ENCODE results near the gene FAM24B.
"Not testable (repeated sequence)": the region's sequence is repeated elsewhere in the genome, so short reads cannot be mapped to it uniquely, and the experiment has no call there.

Gene FAM24B, protein sequence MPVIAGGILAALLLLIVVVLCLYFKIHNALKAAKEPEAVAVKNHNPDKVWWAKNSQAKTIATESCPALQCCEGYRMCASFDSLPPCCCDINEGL

GRCh38 chr10:122879339-122880273 is at the start of gene FAM24B:
TSS of gene FAM24B (minus strand) at chr10:122879581. CDS start at chr10:122850515, 29,066 bp downstream.
- H3K27me3 ChIP-seq (ENCODE audit: control insufficient read depth in 1 of 2, insufficient read depth in 2 of 2, low read length in 2 of 2) = no peaks in the 10 kb centered on the region
- H3K27ac ChIP-seq (ENCODE audit: low read length) = no peak within 1 kb of the TSS
- H3K4me1 ChIP-seq (ENCODE audit: control insufficient read depth, insufficient read depth, low read length) = peaks cover 10% of the 10 kb centered on the region
- H3K4me3 ChIP-seq (ENCODE audit: low read length in 2 of 2) = peak within 1 kb of the TSS; percentile 75 to 81
- H3K9ac ChIP-seq (ENCODE audit: low read length in 2 of 2) = peak within 1 kb of the TSS; percentile 55 to 58
- no peaks in the 10 kb centered on the region for H3K9me3 ChIP-seq (ENCODE audit: control insufficient read depth in 2 of 2, low read length in 2 of 2)
- no peaks in the 10 kb centered on the region for H3K36me3 ChIP-seq (ENCODE audit: control insufficient read depth in 2 of 2, insufficient read depth in 2 of 2, low read length in 2 of 2)

DNA sequence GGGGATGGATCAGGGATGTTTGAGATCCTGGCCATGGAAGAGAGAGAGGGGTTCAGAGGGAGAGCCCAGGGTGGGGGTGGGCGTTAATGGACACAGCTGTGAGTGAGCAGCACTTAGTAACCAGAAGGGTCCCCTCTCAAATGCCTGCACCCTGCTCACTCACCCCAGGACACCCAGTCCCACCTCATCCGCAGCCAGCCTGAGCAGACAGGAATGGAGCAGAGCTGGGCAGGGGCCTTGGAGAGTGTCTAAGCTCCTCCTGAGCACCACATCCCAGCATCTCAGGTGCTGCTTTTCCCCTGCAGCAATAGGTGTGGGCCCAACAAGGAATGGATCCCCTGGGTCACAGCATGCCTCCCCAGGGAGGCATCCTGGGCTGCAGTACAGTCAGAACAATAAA is 36.3 kb upstream of the FAM24B start:
- no peaks in the 10 kb centered on the region for H3K4me1 ChIP-seq (ENCODE audit: control insufficient read depth, insufficient read depth, low read length)
- H3K9me3 ChIP-seq (ENCODE audit: control insufficient read depth in 2 of 2, low read length in 2 of 2) = no peaks in the 10 kb centered on the region
- no peaks in the 10 kb centered on the region for H3K27me3 ChIP-seq (ENCODE audit: control insufficient read depth in 1 of 2, insufficient read depth in 2 of 2, low read length in 2 of 2)

DNA sequence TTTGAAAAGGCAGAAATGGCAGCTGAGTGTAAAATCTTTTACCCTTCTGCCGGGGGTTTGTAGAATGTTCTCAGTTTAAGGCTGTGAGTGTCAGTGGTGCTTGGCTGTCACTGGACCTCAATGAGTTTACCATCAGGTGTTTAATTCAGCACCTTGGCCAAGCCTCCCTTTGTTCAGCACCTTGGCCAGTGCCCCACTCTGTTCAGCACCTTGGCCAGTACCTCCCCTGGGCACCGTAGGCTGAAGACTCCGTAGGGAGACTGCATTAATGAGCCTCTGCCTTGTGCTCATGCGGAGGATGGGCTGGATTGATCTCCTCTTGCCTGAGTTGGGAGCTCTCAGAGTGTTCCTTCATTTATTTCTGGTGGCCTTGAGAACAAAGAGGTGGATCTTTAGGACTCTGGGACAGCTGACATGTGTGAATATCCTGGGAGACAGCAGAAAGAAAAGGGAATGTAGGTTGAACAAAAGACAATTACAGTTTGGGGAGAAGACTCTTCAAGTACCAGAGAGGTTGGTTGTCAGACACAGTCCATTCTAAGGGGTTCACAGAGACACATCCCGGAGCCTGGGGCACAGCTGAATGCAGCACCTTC is 32.6 kb upstream of the FAM24B start:
- no peak overlapping the region for H3K27ac ChIP-seq (ENCODE audit: low read length)
- H3K4me1 ChIP-seq (ENCODE audit: control insufficient read depth, insufficient read depth, low read length) = no peaks in the 10 kb centered on the region
- no peaks in the 10 kb centered on the region for H3K27me3 ChIP-seq (ENCODE audit: control insufficient read depth in 1 of 2, insufficient read depth in 2 of 2, low read length in 2 of 2)
- no peak overlapping the region for H3K9ac ChIP-seq (ENCODE audit: low read length in 2 of 2)
- no peak overlapping the region for H3K4me3 ChIP-seq (ENCODE audit: low read length in 2 of 2)
- no peaks in the 10 kb centered on the region for H3K9me3 ChIP-seq (ENCODE audit: control insufficient read depth in 2 of 2, low read length in 2 of 2)
- no peaks in the 10 kb centered on the region for H3K36me3 ChIP-seq (ENCODE audit: control insufficient read depth in 2 of 2, insufficient read depth in 2 of 2, low read length in 2 of 2)

More for the DNA sequence above, 36.3 kb upstream of the FAM24B start:
- Histone ChIP-seq H3K4me3 (ENCODE audit: low read length in 2 of 2) (no peak overlapping the region), H3K36me3 (ENCODE audit: control insufficient read depth in 2 of 2, insufficient read depth in 2 of 2, low read length in 2 of 2) (no peaks in the 10 kb centered on the region), H3K9ac (ENCODE audit: low read length in 2 of 2) (no peak overlapping the region), H3K27ac (ENCODE audit: low read length) (no peak overlapping the region)

- Histone ChIP-seq H3K9me3 (ENCODE audit: control insufficient read depth in 2 of 2, low read length in 2 of 2) (no peaks in the 10 kb centered on the region), H3K36me3 (ENCODE audit: control insufficient read depth in 2 of 2, insufficient read depth in 2 of 2, low read length in 2 of 2) (no peaks in the 10 kb centered on the region), H3K27ac (ENCODE audit: low read length) (no peak within 1 kb of the TSS), H3K4me1 (ENCODE audit: control insufficient read depth, insufficient read depth, low read length) (no peaks in the 10 kb centered on the region), H3K4me3 (ENCODE audit: low read length in 2 of 2) (no peak within 1 kb of the TSS), H3K27me3 (ENCODE audit: control insufficient read depth in 1 of 2, insufficient read depth in 2 of 2, low read length in 2 of 2) (no peaks in the 10 kb centered on the region), H3K9ac (ENCODE audit: low read length in 2 of 2) (no peak within 1 kb of the TSS)
These were observed 30.9 kb upstream of the FAM24B start, which contains the start of gene FAM24A for GRCh38 chr10:122910310-122910709. TSS of gene FAM24A (plus strand) at chr10:122910610. CDS start at chr10:122911635, 1,025 bp downstream.

DNA sequence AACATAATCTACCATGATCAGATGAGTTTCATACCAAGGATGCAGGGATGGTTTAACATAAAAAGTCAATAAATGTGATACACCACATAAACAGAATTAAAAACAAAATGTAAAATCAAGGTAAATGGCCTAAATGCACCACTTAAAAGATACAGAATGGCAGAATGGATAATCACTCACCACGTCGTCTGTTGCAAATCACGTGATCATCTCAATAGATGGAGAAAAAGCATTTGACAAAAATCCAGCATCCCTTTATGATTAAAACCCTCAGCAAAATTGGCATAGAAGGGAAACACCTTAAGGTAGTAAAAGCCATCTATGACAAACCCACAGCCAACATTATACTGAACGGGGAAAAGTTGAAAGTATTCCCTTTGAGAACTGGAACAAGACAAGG is 24.5 kb upstream of the FAM24B start:
- not testable (repeated sequence) for H3K9me3 ChIP-seq (ENCODE audit: control insufficient read depth in 2 of 2, low read length in 2 of 2); H3K27me3 ChIP-seq (ENCODE audit: control insufficient read depth in 1 of 2, insufficient read depth in 2 of 2, low read length in 2 of 2); H3K36me3 ChIP-seq (ENCODE audit: control insufficient read depth in 2 of 2, insufficient read depth in 2 of 2, low read length in 2 of 2); H3K27ac ChIP-seq (ENCODE audit: low read length); H3K4me3 ChIP-seq (ENCODE audit: low read length in 2 of 2); H3K9ac ChIP-seq (ENCODE audit: low read length in 2 of 2); H3K4me1 ChIP-seq (ENCODE audit: control insufficient read depth, insufficient read depth, low read length)

DNA sequence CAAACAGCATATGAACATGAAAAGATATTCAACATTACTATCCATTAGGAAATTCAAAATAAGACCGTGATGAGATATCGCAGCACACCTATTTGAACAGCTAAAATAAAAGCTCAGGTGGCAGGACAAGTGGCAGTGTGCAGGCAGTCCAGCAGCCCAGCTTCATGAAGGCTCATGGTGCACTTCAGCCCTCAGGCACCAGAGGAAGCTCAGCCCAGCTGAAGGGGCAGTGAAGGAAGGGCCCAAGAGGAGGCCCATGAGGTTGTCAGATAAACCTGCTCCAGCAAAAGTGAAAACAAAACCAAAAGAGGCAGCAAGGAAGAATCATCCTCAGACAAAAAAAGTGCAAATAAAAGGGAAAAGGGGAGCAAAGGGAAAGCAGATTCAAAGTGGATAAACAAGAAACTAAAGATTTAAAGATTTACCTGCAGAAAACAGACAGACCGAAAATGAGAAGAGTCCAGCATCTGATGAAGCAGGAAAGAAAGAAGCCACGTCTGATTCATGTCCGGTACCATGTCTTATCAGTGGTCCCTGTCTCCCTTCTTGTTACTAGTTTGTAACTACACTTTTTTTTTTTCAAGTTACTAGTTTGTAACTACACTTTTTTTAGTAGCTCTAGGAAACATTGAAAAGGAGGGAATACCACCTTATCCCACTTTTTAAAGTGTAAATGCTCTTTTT is 15.0 kb upstream of the FAM24B start:
- Histone ChIP-seq H3K4me3 (ENCODE audit: low read length in 2 of 2) (no peak overlapping the region), H3K9ac (ENCODE audit: low read length in 2 of 2) (no peak overlapping the region), H3K27me3 (ENCODE audit: control insufficient read depth in 1 of 2, insufficient read depth in 2 of 2, low read length in 2 of 2) (no peaks in the 10 kb centered on the region), H3K36me3 (ENCODE audit: control insufficient read depth in 2 of 2, insufficient read depth in 2 of 2, low read length in 2 of 2) (no peaks in the 10 kb centered on the region), H3K4me1 (ENCODE audit: control insufficient read depth, insufficient read depth, low read length) (no peaks in the 10 kb centered on the region), H3K27ac (ENCODE audit: low read length) (no peak overlapping the region), H3K9me3 (ENCODE audit: control insufficient read depth in 2 of 2, low read length in 2 of 2) (no peaks in the 10 kb centered on the region)

GRCh38 chr10:122884166-122884565 is 4.8 kb upstream of the FAM24B start:
- Histone ChIP-seq H3K36me3 (ENCODE audit: control insufficient read depth in 2 of 2, insufficient read depth in 2 of 2, low read length in 2 of 2) (no peaks in the 10 kb centered on the region), H3K4me1 (ENCODE audit: control insufficient read depth, insufficient read depth, low read length) (peaks cover 10% of the 10 kb centered on the region), H3K9me3 (ENCODE audit: control insufficient read depth in 2 of 2, low read length in 2 of 2) (no peaks in the 10 kb centered on the region), H3K4me3 (ENCODE audit: low read length in 2 of 2) (no peak overlapping the region), H3K27me3 (ENCODE audit: control insufficient read depth in 1 of 2, insufficient read depth in 2 of 2, low read length in 2 of 2) (no peaks in the 10 kb centered on the region), H3K9ac (ENCODE audit: low read length in 2 of 2) (no peak overlapping the region), H3K27ac (ENCODE audit: low read length) (no peak overlapping the region)

GRCh38 chr10:122882766-122883165 is 3.4 kb upstream of the FAM24B start:
- Histone ChIP-seq H3K36me3 (ENCODE audit: control insufficient read depth in 2 of 2, insufficient read depth in 2 of 2, low read length in 2 of 2) (no peaks in the 10 kb centered on the region), H3K27me3 (ENCODE audit: control insufficient read depth in 1 of 2, insufficient read depth in 2 of 2, low read length in 2 of 2) (no peaks in the 10 kb centered on the region), H3K4me3 (ENCODE audit: low read length in 2 of 2) (no peak overlapping the region), H3K9ac (ENCODE audit: low read length in 2 of 2) (no peak overlapping the region), H3K27ac (ENCODE audit: low read length) (no peak overlapping the region), H3K4me1 (ENCODE audit: control insufficient read depth, insufficient read depth, low read length) (peaks cover 10% of the 10 kb centered on the region), H3K9me3 (ENCODE audit: control insufficient read depth in 2 of 2, low read length in 2 of 2) (no peaks in the 10 kb centered on the region)

GRCh38 chr10:122878799-122879338 is 512 bp downstream of the FAM24B start:
- Histone ChIP-seq H3K4me1 (ENCODE audit: control insufficient read depth, insufficient read depth, low read length) (peaks cover 10% of the 10 kb centered on the region), H3K9ac (ENCODE audit: low read length in 2 of 2) (peak overlapping the region; percentile 55 to 58), H3K4me3 (ENCODE audit: low read length in 2 of 2) (peak overlapping the region; percentile 75 to 81), H3K9me3 (ENCODE audit: control insufficient read depth in 2 of 2, low read length in 2 of 2) (no peaks in the 10 kb centered on the region), H3K27me3 (ENCODE audit: control insufficient read depth in 1 of 2, insufficient read depth in 2 of 2, low read length in 2 of 2) (no peaks in the 10 kb centered on the region), H3K27ac (ENCODE audit: low read length) (no peak overlapping the region), H3K36me3 (ENCODE audit: control insufficient read depth in 2 of 2, insufficient read depth in 2 of 2, low read length in 2 of 2) (no peaks in the 10 kb centered on the region)

DNA sequence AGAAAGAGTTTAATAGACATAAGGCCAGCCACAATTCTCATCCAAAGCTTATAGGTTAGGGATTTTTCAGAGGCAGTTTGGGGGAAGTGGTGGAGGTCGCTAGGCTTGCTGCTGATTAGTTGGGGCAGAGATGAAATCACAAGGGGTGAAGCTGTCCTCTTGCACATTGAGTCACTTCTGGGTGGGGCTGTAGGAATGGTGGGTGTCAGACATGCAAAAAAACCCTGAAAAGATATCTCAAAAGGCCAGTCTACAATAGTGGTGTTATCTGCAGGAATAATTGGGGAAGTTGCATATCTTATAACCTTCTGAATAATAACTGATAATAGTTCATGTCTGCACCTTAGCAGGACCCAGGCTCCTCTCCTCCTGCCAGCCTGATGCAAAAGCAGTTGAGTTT is 2.1 kb downstream of the FAM24B start:
- Histone ChIP-seq H3K4me1 (ENCODE audit: control insufficient read depth, insufficient read depth, low read length) (peaks cover 10% of the 10 kb centered on the region), H3K4me3 (ENCODE audit: low read length in 2 of 2) (no peak overlapping the region), H3K36me3 (ENCODE audit: control insufficient read depth in 2 of 2, insufficient read depth in 2 of 2, low read length in 2 of 2) (no peaks in the 10 kb centered on the region), H3K9me3 (ENCODE audit: control insufficient read depth in 2 of 2, low read length in 2 of 2) (no peaks in the 10 kb centered on the region), H3K27ac (ENCODE audit: low read length) (no peak overlapping the region), H3K27me3 (ENCODE audit: control insufficient read depth in 1 of 2, insufficient read depth in 2 of 2, low read length in 2 of 2) (no peaks in the 10 kb centered on the region), H3K9ac (ENCODE audit: low read length in 2 of 2) (no peak overlapping the region)

All from stomach smooth muscle (tissue), 2 donors.